H1 (cell line): Measurements from ENCODE around the gene DAPK1. TPM values are rescaled to one million over a fixed set of nuclear protein-coding genes. Genes with fewer than 3 reads are reported as not detected.

Source experiments
- CTCF ChIA-PET: fragments of 300-600 bp; sonication (Branson Sonifier 250); formaldehyde crosslinking; loops from one replicate; lab custom pipeline; 2021; ENCODE audit not compliant: partially characterized antibody; lab: Charles Lee
- POLR2A ChIA-PET: fragments of 300-600 bp; sonication (Branson Sonifier 250); formaldehyde crosslinking; loops from one replicate; lab custom pipeline; 2021; ENCODE audit warnings: inconsistent platforms; ENCODE audit not compliant: partially characterized antibody; lab: Charles Lee
- DNase-seq, 2 experiments: peaks; one replicate each; pipeline versions ENCODE4 v3.0.0 to v3.0.0-alpha.2; 2010 to 2022; ENCODE audit warnings: low spot score in 2 of 2, low read depth in 1 of 2, mixed read lengths in 1 of 2
- FAIRE-seq: peaks from 2 replicates; lab custom pipeline; 2011; peaks lifted over from hg19 to GRCh38; lab: Jason Lieb, UNC
- H2AFZ ChIP-seq: 2 replicates; pipeline ENCODE4 v1.8.1; 2012; ENCODE audit warnings: low read length, inconsistent platforms
- H2AK5ac ChIP-seq: 2 replicates; pipeline ENCODE4 v1.6.1; 2013; ENCODE audit warnings: low read depth, low read length
- H2BK120ac ChIP-seq: replicated peaks from 2 replicates; pipeline ENCODE3; 2013; ENCODE audit warnings: low read depth, low read length, inconsistent platforms
- H2BK12ac ChIP-seq: 2 replicates; pipeline ENCODE4 v1.6.1; 2013; ENCODE audit warnings: low read depth, low read length
- H2BK15ac ChIP-seq: 2 replicates; pipeline ENCODE4 v1.6.1; 2013; ENCODE audit warnings: low read length
- H2BK20ac ChIP-seq: 2 replicates; pipeline ENCODE4 v1.6.1; 2013; ENCODE audit warnings: low read length
- H2BK5ac ChIP-seq: 2 replicates; pipeline ENCODE4 v1.6.1; 2013; ENCODE audit warnings: low read depth, low read length
- H3K14ac ChIP-seq: 2 replicates; pipeline ENCODE4 v1.6.1; 2013; ENCODE audit warnings: inconsistent platforms; ENCODE audit not compliant: insufficient read length
- H3K18ac ChIP-seq: 2 replicates; pipeline ENCODE4 v1.6.1; 2013; ENCODE audit warnings: low read length; ENCODE audit errors: extremely low read depth
- H3K23ac ChIP-seq: 2 replicates; pipeline ENCODE4 v1.6.1; 2013; ENCODE audit warnings: inconsistent platforms; ENCODE audit not compliant: insufficient read length
- H3K23me2 ChIP-seq: 2 replicates; pipeline ENCODE4 v1.6.1; 2013; ENCODE audit warnings: low read depth, low read length
- H3K27ac ChIP-seq: 2 replicates; pipeline ENCODE4 v1.6.1; 2011; ENCODE audit warnings: low read depth, low read length, inconsistent platforms
- H3K27me3 ChIP-seq, 4 experiments: replicated peaks in 1 of 4; 1 replicate in 1 of 4; 2 replicates in 3 of 4; pipeline versions ENCODE4 v1.6.1 to v1.8.1; 2011 to 2013; ENCODE audit warnings: low read length in 3 of 4, mild to moderate bottlenecking in 3 of 4, inconsistent platforms in 2 of 4, mixed read lengths in 2 of 4, moderate library complexity in 1 of 4; ENCODE audit not compliant: control insufficient read depth in 3 of 4, insufficient read depth in 3 of 4; ENCODE audit errors: extremely low read depth in 1 of 4
- H3K36me3 ChIP-seq, 4 experiments: 2 replicates each; pipeline versions ENCODE4 v1.6.1 to v1.8.1; 2011 to 2013; ENCODE audit warnings: mild to moderate bottlenecking in 4 of 4, low read length in 3 of 4, moderate library complexity in 2 of 4, control low read depth in 1 of 4, inconsistent platforms in 1 of 4; ENCODE audit not compliant: insufficient read depth in 4 of 4, control insufficient read depth in 2 of 4
- H3K4ac ChIP-seq: replicated peaks from 2 replicates; pipeline ENCODE3; 2013; ENCODE audit warnings: low read length, low read depth, mixed read lengths, inconsistent platforms; ENCODE audit not compliant: insufficient read length
- H3K4me1 ChIP-seq, 4 experiments: replicated peaks in 1 of 4; 1 replicate in 1 of 4; 2 replicates in 3 of 4; pipeline versions ENCODE4 v1.6.1 to v1.8.1; 2011 to 2013; ENCODE audit warnings: low read length in 3 of 4, inconsistent platforms in 2 of 4, mixed read lengths in 1 of 4; ENCODE audit not compliant: insufficient read depth in 4 of 4, control insufficient read depth in 3 of 4
- H3K4me2 ChIP-seq, 2 experiments: 2 replicates each; pipeline versions ENCODE4 v1.6.1 to v1.8.1; 2011 to 2013; ENCODE audit warnings: low read depth in 2 of 2, low read length in 2 of 2, control low read depth in 1 of 2, inconsistent platforms in 1 of 2, mild to moderate bottlenecking in 1 of 2; ENCODE audit not compliant: insufficient read depth in 1 of 2
- H3K4me3 ChIP-seq, 4 experiments: fragments of 200-600, 300-600 bp in 1 of 4; sonication (generic), shearing (Covaris generic), sonication (Bioruptor Twin) in 1 of 4; 2 replicates each; pipeline versions ENCODE4 v1.5.1 to v1.8.1; 2011 to 2016; ENCODE audit warnings: low read length in 4 of 4, low read depth in 3 of 4, control low read depth in 2 of 4, inconsistent platforms in 2 of 4, mild to moderate bottlenecking in 2 of 4, mixed read lengths in 1 of 4, moderate library complexity in 1 of 4; ENCODE audit not compliant: insufficient read depth in 2 of 4; ENCODE audit errors: extremely low read depth in 1 of 4
- H3K56ac ChIP-seq: replicated peaks from 2 replicates; pipeline ENCODE3; 2013; ENCODE audit warnings: low read depth, mild to moderate bottlenecking, mixed read lengths, low read length, inconsistent platforms; ENCODE audit not compliant: insufficient read length
- H3K79me1 ChIP-seq: 2 replicates; pipeline ENCODE4 v1.6.1; 2013; ENCODE audit warnings: low read depth, low read length, control low read depth
- H3K79me2 ChIP-seq, 2 experiments: 2 replicates each; pipeline versions ENCODE4 v1.6.1 to v1.8.1; 2012 to 2013; ENCODE audit warnings: low read length in 2 of 2, mild to moderate bottlenecking in 2 of 2, inconsistent platforms in 1 of 2; ENCODE audit not compliant: insufficient read depth in 2 of 2, control insufficient read depth in 1 of 2
- H3K9ac ChIP-seq, 4 experiments: replicated peaks in 1 of 4; 1 replicate in 1 of 4; 2 replicates in 3 of 4; pipeline versions ENCODE4 v1.6.1 to v1.8.1; 2011 to 2013; ENCODE audit warnings: low read depth in 3 of 4, low read length in 3 of 4, control low read depth in 2 of 4, mild to moderate bottlenecking in 2 of 4, moderate library complexity in 2 of 4, inconsistent platforms in 1 of 4; ENCODE audit errors: extremely low read depth in 1 of 4
- H3K9me3 ChIP-seq, 2 experiments: 2 replicates each; pipeline versions ENCODE4 v1.6.1 to v1.8.1; 2012 to 2013; ENCODE audit warnings: mild to moderate bottlenecking in 2 of 2, moderate library complexity in 2 of 2, control low read depth in 1 of 2, inconsistent platforms in 1 of 2, low read depth in 1 of 2, low read length in 1 of 2, mixed read lengths in 1 of 2; ENCODE audit not compliant: insufficient read depth in 2 of 2
- H4K20me1 ChIP-seq, 2 experiments: replicated peaks in 1 of 2; 2 replicates each; pipeline versions ENCODE3 to v1.8.1; 2011 to 2013; ENCODE audit warnings: inconsistent platforms in 2 of 2, low read length in 2 of 2, mild to moderate bottlenecking in 1 of 2; ENCODE audit not compliant: insufficient read depth in 2 of 2, control insufficient read depth in 1 of 2
- H4K5ac ChIP-seq: 2 replicates; pipeline ENCODE4 v1.6.1; 2013; ENCODE audit warnings: low read length, low read depth, mixed read lengths, inconsistent platforms; ENCODE audit not compliant: insufficient read length
- H4K8ac ChIP-seq: 2 replicates; pipeline ENCODE4 v1.8.0; 2013; ENCODE audit warnings: mild to moderate bottlenecking, moderate library complexity, low read length, inconsistent platforms; ENCODE audit not compliant: insufficient read depth; ENCODE audit errors: extremely low read depth
- H4K91ac ChIP-seq: replicated peaks from 2 replicates; pipeline ENCODE3; 2013; ENCODE audit warnings: low read length, mixed read lengths, inconsistent platforms; ENCODE audit not compliant: insufficient read length
- BCL11A ChIP-seq, 2 experiments: IDR thresholded peaks; one replicate each; pipeline ENCODE4 v1.6.1; 2011; ENCODE audit warnings: low read depth in 2 of 2, low read length in 2 of 2, mild to moderate bottlenecking in 2 of 2
- WGBS, 2 experiments: shearing (Covaris generic) in 1 of 2; methylation state at CpG; one replicate each; pipeline versions ENCODE4 v1.1.6 to v1.1.7; 2013 to 2015; ENCODE audit warnings: low lambda C conversion rate in 2 of 2, mixed read lengths in 2 of 2, inconsistent platforms in 1 of 2, low coverage in 1 of 2, missing lambda C conversion rate in 1 of 2; ENCODE audit not compliant: insufficient replicate concordance in 2 of 2, insufficient coverage in 1 of 2, insufficient read length in 1 of 2; ENCODE audit errors: extremely low coverage in 1 of 2, missing lambda C conversion rate in 1 of 2; 5-methylcytosine and 5-hydroxymethylcytosine counted together
- polyA plus RNA-seq, 7 experiments: library from polyadenylated mRNA; depleted of rRNA in 3 of 7; stranded (reverse) in 5 of 7; unstranded in 2 of 7; fragments of >200 nt in 5 of 7; fragments of 200-250 nt in 2 of 7; gene quantifications; 1 replicate in 5 of 7; 2 replicates in 1 of 7; 4 replicates in 1 of 7; pipeline versions ENCODE4 v1.2.1 to v1.2.3, GENCODE V29; 2011 to 2013; ENCODE audit warnings: missing spikeins in 2 of 7, mixed read lengths in 2 of 7
- total RNA-seq: library from RNA; stranded (reverse); fragmentation: NEBNext Ultra II Directional; extraction: Animal tissue kit (Norgen Biotek cat#: 25700); gene quantifications from 2 replicates; pipeline ENCODE4 v1.2.1, GENCODE V29; 2021
- TF ChIP-seq, protein P1 (sequence below): IDR thresholded peaks from 2 replicates; pipeline ENCODE4 v1.6.1; 2012; ENCODE audit warnings: inconsistent platforms

Gene DAPK1
- total and polyA plus RNA-seq, 2 of the 8 experiments (the other 6 are each of a cell fraction or from before 2014, with no cell fraction given), result 62.4 to 131 TPM

DNA sequence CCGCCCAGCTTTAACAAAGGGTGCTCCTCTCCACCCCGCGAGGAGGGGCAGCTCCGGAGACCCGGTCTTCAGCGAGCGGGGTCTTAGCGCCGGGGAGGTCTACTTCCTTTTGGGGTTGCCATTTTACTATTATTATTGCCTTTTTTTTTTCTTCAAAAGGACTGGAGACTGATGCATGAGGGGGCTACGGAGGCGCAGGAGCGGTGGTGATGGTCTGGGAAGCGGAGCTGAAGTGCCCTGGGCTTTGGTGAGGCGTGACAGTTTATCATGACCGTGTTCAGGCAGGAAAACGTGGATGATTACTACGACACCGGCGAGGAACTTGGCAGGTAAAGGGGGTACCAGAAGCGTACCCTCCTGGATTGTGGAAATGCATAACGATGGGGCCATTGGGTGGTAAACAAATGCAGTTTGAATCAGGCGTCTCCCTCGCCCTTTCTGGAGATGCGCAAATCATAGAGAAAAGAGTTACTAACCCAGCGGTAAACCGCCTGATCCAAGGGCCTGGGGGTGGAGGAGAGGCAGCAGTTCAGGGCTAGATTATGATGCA is 1.2 kb downstream of the DAPK1 start:
- POLR2A ChIA-PET, result interaction anchor here (1.1 to 2.9 kb wide), 7 partner anchors 17 to 161 kb away, joined by 3 to 18 read pairs (median 7); no protein-coding TSS in a partner anchor
- peaks cover 9 to 63% of the 10 kb centered on the region in 2 experiments for H3K79me2 ChIP-seq
- DNase-seq, result no peak
- CTCF ChIA-PET, result interaction anchor here (0.7 to 2.7 kb wide), 6 partner anchors 10 to 159 kb away, joined by 3 to 12 read pairs (median 4); no protein-coding TSS in a partner anchor
- WGBS, 2 experiments, result 4% methylated on average over 26 of the region's 26 CpGs; no CpG with 5 or more reads in 1 of the 2 experiments
- peak overlapping the region; percentile 11 for H4K91ac ChIP-seq
- H3K9me3 ChIP-seq, result no peaks in the 10 kb centered on the region
- peak overlapping the region; percentile 8 for H3K56ac ChIP-seq
- peak overlapping the region; percentile 84 to 97 for H3K4me2 ChIP-seq
- H4K8ac ChIP-seq, result peak overlapping the region; percentile 95
- H2AK5ac ChIP-seq, result no peak overlapping the region
- H4K5ac ChIP-seq, result no peak overlapping the region
- no peak for FAIRE-seq
- H2AFZ ChIP-seq, result peak overlapping the region; percentile 18; the same call in 1 of the 2 replicates
- peak overlapping the region; percentile 90; the same call in 1 of the 2 replicates for H2BK5ac ChIP-seq
- H3K79me1 ChIP-seq, result peaks cover 8% of the 10 kb centered on the region
- H3K4ac ChIP-seq, result peak overlapping the region; percentile 40
- H2BK12ac ChIP-seq, result peak overlapping the region; percentile 35; the same call in 1 of the 2 replicates
- H3K14ac ChIP-seq, result no peak overlapping the region
- H4K20me1 ChIP-seq, result peaks cover 10 to 12% of the 10 kb centered on the region in 2 experiments
- H3K27me3 ChIP-seq, result no peaks in the 10 kb centered on the region
- H3K23ac ChIP-seq, result no peak overlapping the region
- H2BK20ac ChIP-seq, result no peak overlapping the region
- H3K9ac ChIP-seq, result peak overlapping the region; percentile 46 to 72 (median 68); a peak in 6 of 7 replicates
- no peak overlapping the region for H3K27ac ChIP-seq
- H3K18ac ChIP-seq, result peak overlapping the region; percentile 34; the same call in 1 of the 2 replicates
- peaks cover 0 to 2% (median 0%) of the 10 kb centered on the region in 4 experiments; a peak in 1 of 7 replicates for H3K4me1 ChIP-seq
- H3K4me3 ChIP-seq, result peak overlapping the region; percentile 65 to 83 (median 76)
- peaks cover 0 to 21% (median 4%) of the 10 kb centered on the region in 4 experiments; a peak in 3 of 8 replicates for H3K36me3 ChIP-seq
- H2BK120ac ChIP-seq, result no peak overlapping the region
- peaks cover 15% of the 10 kb centered on the region for H3K23me2 ChIP-seq
- H2BK15ac ChIP-seq, result no peak overlapping the region
- TF ChIP-seq, protein P1, sequence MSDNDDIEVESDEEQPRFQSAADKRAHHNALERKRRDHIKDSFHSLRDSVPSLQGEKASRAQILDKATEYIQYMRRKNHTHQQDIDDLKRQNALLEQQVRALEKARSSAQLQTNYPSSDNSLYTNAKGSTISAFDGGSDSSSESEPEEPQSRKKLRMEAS, result no peak
- TF ChIP-seq BCL11A (IDR thresholded peaks at IDR 0.05; ENCODE audit: low read depth in 2 of 2, low read length in 2 of 2), result no peak
